GM12873 (cell line): ENCODE data around the gene NAV2.

Experiments
- CTCF ChIP-seq: IDR thresholded peaks from 2 replicates; pipeline ENCODE4 v1.5.1; 2012; ENCODE audit warnings: low read depth, mild to moderate bottlenecking, moderate library complexity, low read length, control low read depth; ENCODE audit not compliant: insufficient read depth; ENCODE audit errors: missing control alignments

The NAV2 gene

DNA sequence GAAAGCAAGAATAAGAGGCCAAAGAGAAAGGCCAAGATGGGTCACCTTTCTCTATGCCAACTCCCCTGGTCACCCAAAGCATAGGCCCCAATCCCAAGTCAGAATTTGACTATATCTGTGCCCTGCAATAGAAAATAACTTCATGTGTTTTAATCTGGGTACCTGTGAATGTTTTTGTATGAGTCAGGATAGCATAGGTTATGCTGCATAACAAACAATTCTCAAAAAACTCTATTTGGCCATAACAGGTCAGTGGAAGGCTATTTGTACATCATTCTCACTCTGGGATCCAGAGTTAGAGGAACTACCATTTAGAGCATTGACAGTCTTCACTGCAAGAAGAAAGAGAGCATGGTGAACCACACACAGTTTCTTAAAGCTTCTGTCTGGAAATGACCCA is 280.4 kb downstream of the NAV2 start:
- TF ChIP-seq CTCF, result no peak

DNA sequence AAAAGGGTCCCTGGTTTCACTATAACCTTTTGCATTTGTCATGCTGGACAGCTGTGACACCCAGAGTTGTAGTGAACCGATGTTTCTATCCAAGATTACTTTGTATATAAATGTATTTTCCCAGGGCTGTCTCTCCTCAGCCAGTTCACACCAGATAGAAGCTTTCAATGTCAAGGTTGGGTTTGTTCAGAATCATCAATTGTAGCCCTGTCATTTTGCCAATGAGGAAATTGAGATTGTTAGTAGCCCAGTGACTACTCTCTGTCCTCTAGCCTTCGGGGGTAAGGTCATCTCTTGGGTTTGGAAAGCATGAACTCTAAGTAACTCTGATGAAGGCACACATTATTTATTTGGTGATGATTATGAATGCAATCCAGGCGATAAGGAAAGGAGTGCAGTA is 282.0 kb downstream of the NAV2 start:
- TF ChIP-seq CTCF, result no peak

DNA sequence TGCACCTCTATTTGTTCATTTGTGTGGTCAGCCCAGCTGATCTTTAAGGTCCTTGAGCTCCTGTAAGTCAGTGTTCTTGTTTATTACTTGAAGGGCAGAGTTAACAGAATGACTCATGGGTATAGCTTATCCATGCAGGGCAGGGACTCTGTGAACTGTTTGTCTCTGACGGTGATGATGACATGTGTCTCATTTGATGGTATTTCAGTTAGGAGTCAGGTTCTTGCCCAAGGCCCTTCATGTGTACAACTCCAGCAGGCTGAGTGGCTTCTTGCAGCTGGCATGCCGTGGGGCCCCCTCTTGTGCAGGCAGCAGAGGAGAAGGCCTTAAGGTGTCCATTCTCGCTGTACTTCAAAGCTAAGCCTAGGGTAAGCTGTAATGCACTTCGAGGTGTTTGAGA is 282.5 kb downstream of the NAV2 start:
- no peak for TF ChIP-seq CTCF

DNA sequence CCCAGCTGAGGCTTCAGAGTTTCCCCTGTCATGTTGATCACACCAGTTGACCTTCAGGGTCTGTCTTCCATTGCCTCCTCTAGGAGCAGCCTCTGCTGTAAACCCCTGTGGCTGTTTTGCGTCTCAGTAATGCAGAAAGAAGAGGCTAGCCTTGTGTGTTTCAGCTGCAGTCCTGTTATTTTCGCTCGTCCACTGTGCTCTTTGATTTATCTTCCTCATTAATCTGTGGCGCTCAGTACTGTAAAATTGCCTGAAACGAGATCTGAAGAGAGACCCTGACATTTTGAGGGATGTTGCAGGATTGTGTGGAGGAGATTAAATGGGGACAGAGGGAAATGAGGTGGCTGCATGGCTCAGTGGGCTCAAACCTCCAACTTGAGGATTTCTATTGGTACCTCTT is 283.9 kb downstream of the NAV2 start:
- no peak for TF ChIP-seq CTCF

- TF ChIP-seq CTCF, result no peak
These were observed 287.3 kb downstream of the NAV2 start for GRCh38 chr11:20000022-20000350.

GRCh38 chr11:20000351-20001134 is 287.9 kb downstream of the NAV2 start:
- TF ChIP-seq CTCF, result no peak

GRCh38 chr11:20002312-20003216 is 289.9 kb downstream of the NAV2 start:
- TF ChIP-seq CTCF, result no peak
